ENCODE data around the gene NET1. TPM values are rescaled to one million over a fixed set of nuclear protein-coding genes. Genes with fewer than 3 reads are reported as not detected.
"Not testable (repeated sequence)": the region's sequence is repeated elsewhere in the genome, so short reads cannot be mapped to it uniquely, and the experiment has no call there.

Gene NET1
- total RNA-seq, 1 donor from 2014 or later, result 90.5 TPM

- Histone ChIP-seq H3K9me3 (ENCODE audit: low read depth) (no peaks in the 10 kb centered on the region), H4K20me1 (ENCODE audit: low read depth) (no peaks in the 10 kb centered on the region), H3K27me3 (no peaks in the 10 kb centered on the region), H3F3A (ENCODE audit: low read depth) (peaks cover 6% of the 10 kb centered on the region), H3K4me3 (no peak overlapping the region), H2AFZ (replicated peaks) (no peak overlapping the region), H3K4me2 (no peak overlapping the region), H3K4me1 (peaks cover 14% of the 10 kb centered on the region), H3K27ac (no peak overlapping the region), H3K9ac (no peak overlapping the region), H3K79me2 (ENCODE audit: low read depth) (no peaks in the 10 kb centered on the region), H3K36me3 (no peaks in the 10 kb centered on the region)
- peak overlapping the region; percentile 48 for H3K27ac Mint-ChIP-seq
- DNase-seq (ENCODE audit: low spot score), result no peak
- TF ChIP-seq CTCF (IDR thresholded peaks at IDR 0.05), result no peak
- TF ChIP-seq EZH2 (IDR thresholded peaks at IDR 0.05), result no peak
- TF ChIP-seq EZH2phosphoT487 (IDR thresholded peaks at IDR 0.05), result no peak
- peaks cover 35% of the 10 kb centered on the region for H3K4me1 Mint-ChIP-seq
- peaks cover 5% of the 10 kb centered on the region for H3K36me3 Mint-ChIP-seq
- no peak overlapping the region for H3K4me3 Mint-ChIP-seq
- H3K27me3 Mint-ChIP-seq (ENCODE audit: insufficient read depth, low read depth), result peaks cover 8% of the 10 kb centered on the region
- peaks cover 22% of the 10 kb centered on the region for H3K9me3 Mint-ChIP-seq
Observed at GRCh38 chr10:5468262-5469106, 56.1 kb downstream of the NET1 start.

GRCh38 chr10:5469353-5470061 lies 57.1 kb downstream of the NET1 start:
- TF ChIP-seq CTCF (IDR thresholded peaks at IDR 0.05) (no peak), EZH2phosphoT487 (IDR thresholded peaks at IDR 0.05) (no peak), EZH2 (IDR thresholded peaks at IDR 0.05) (no peak)
- no peaks in the 10 kb centered on the region for H3K36me3 ChIP-seq
- no peak overlapping the region for H3K27ac ChIP-seq
- H3K9ac ChIP-seq, result no peak overlapping the region
- no peaks in the 10 kb centered on the region for H3K9me3 ChIP-seq (ENCODE audit: low read depth)
- no peaks in the 10 kb centered on the region for H3K27me3 ChIP-seq
- peaks cover 14% of the 10 kb centered on the region for H3K4me1 ChIP-seq
- Mint-ChIP-seq H3K4me1 (peaks cover 35% of the 10 kb centered on the region), H3K9me3 (peaks cover 20% of the 10 kb centered on the region), H3K27ac (peak overlapping the region; percentile 48), H3K36me3 (peaks cover 2% of the 10 kb centered on the region), H3K27me3 (ENCODE audit: insufficient read depth, low read depth) (peaks cover 8% of the 10 kb centered on the region), H3K4me3 (peak overlapping the region; percentile 10)
- no peaks in the 10 kb centered on the region for H4K20me1 ChIP-seq (ENCODE audit: low read depth)
- H3K4me3 ChIP-seq, result no peak overlapping the region
- no peak for DNase-seq (ENCODE audit: low spot score)
- H3F3A ChIP-seq (ENCODE audit: low read depth), result peaks cover 6% of the 10 kb centered on the region
- H2AFZ ChIP-seq (replicated peaks), result no peak overlapping the region
- H3K79me2 ChIP-seq (ENCODE audit: low read depth), result no peaks in the 10 kb centered on the region
- H3K4me2 ChIP-seq, result no peak overlapping the region

DNA sequence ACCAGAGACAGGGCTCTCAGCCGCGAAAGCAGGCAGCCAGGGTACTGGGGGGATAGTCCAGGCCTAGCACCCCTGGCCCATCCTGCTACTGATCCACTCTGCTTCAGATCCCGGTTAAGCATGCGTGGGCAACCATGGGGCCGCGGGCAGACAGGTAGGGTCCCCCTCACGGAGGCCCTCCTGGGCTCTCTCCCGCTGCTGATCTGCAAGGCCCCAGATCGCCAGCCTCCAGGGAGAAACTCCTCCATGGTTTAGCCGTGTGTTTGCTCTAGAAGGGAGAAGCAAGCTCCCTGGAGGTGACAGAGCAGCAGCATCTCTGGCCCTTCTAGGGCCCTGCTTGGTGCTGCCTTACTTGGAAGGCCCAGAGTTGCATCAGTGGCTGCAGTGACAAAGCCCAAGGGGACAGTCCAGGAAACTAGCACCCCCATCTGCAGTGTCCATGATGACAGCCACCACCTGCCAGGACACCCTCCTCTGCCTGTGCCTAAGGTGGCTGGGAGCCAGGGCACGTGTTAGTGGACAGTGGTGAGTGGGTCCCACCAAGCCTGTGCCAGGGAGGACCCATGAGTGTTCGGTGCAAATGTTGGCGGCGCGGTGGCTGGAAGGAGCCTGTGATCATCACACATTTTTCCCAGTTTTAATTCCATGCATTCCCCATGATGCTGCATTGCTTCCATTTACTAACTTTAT lies 57.9 kb downstream of the NET1 start:
- Histone ChIP-seq H2AFZ (replicated peaks) (no peak overlapping the region), H3K4me1 (peaks cover 14% of the 10 kb centered on the region), H3K27me3 (no peaks in the 10 kb centered on the region), H3K79me2 (ENCODE audit: low read depth) (no peaks in the 10 kb centered on the region), H4K20me1 (ENCODE audit: low read depth) (no peaks in the 10 kb centered on the region), H3K27ac (no peak overlapping the region), H3K4me3 (no peak overlapping the region), H3F3A (ENCODE audit: low read depth) (peaks cover 6% of the 10 kb centered on the region), H3K9me3 (ENCODE audit: low read depth) (no peaks in the 10 kb centered on the region), H3K36me3 (no peaks in the 10 kb centered on the region), H3K4me2 (no peak overlapping the region), H3K9ac (no peak overlapping the region)
- no peak for DNase-seq (ENCODE audit: low spot score)
- H3K9me3 Mint-ChIP-seq, result peaks cover 20% of the 10 kb centered on the region
- peaks cover 35% of the 10 kb centered on the region for H3K4me1 Mint-ChIP-seq
- H3K27me3 Mint-ChIP-seq (ENCODE audit: insufficient read depth, low read depth), result peaks cover 8% of the 10 kb centered on the region
- no peak overlapping the region for H3K27ac Mint-ChIP-seq
- no peak for TF ChIP-seq CTCF (IDR thresholded peaks at IDR 0.05)
- TF ChIP-seq EZH2 (IDR thresholded peaks at IDR 0.05), result no peak
- no peak for TF ChIP-seq EZH2phosphoT487 (IDR thresholded peaks at IDR 0.05)
- no peak overlapping the region for H3K4me3 Mint-ChIP-seq
- peaks cover 2% of the 10 kb centered on the region for H3K36me3 Mint-ChIP-seq

DNA sequence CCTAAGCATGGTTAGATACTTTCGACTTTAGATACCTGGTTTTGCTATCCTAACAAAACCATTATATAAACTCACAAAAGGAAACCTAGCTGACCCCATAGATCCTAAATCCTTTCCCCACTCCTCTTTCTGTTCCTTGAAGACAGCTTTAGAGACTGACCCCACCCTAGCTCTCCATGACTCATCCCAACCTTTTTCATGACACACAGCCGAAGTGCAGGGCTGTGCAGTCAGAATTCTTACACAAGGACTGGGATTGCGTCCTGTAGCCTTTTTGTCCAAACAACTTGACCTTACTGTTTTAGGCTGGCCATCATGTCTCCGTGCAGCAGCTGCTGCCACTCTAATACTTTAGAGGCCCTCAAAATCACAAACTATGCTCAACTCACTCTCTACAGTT lies 62.3 kb downstream of the NET1 start:
- DNase-seq (ENCODE audit: low spot score); H3K4me1 Mint-ChIP-seq; H3K4me2 ChIP-seq; H3K36me3 ChIP-seq; H3K36me3 Mint-ChIP-seq; H2AFZ ChIP-seq (replicated peaks); H3K27ac ChIP-seq; H3F3A ChIP-seq (ENCODE audit: low read depth); H3K27ac Mint-ChIP-seq; H4K20me1 ChIP-seq (ENCODE audit: low read depth); H3K9me3 ChIP-seq (ENCODE audit: low read depth); H3K27me3 Mint-ChIP-seq (ENCODE audit: insufficient read depth, low read depth); H3K4me3 Mint-ChIP-seq; H3K79me2 ChIP-seq (ENCODE audit: low read depth); H3K9ac ChIP-seq; H3K27me3 ChIP-seq; H3K4me3 ChIP-seq: not testable (repeated sequence)
- peaks cover 19% of the 10 kb centered on the region for H3K4me1 ChIP-seq
- H3K9me3 Mint-ChIP-seq, result peaks cover 13% of the 10 kb centered on the region

DNA sequence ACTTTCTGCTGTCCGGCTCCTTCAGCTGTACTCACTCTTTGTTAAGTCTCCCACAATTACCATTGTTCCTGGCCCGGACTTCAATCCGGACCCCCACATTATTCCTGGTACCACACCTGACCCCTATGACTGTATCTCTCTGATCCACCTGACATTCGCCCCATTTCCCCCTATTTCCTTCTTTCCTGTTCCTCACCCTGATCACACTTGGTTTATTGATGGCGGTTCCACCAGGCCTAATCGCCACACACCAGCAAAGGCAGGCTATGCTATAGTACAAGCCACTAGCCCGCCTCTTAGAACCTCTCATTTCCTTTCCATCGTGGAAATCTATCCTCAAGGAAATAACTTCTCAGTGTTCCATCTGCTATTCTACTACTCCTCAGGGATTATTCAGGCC lies 62.7 kb downstream of the NET1 start:
- H3K36me3 Mint-ChIP-seq, H3K4me2 ChIP-seq: not testable (repeated sequence)

More for the DNA sequence above, 62.7 kb downstream of the NET1 start:
- H2AFZ ChIP-seq (replicated peaks); H3K27ac Mint-ChIP-seq; H3K79me2 ChIP-seq (ENCODE audit: low read depth); DNase-seq (ENCODE audit: low spot score); H3F3A ChIP-seq (ENCODE audit: low read depth); H3K9ac ChIP-seq; H3K27ac ChIP-seq; H3K27me3 ChIP-seq; H3K4me1 Mint-ChIP-seq; H3K4me3 Mint-ChIP-seq; H3K36me3 ChIP-seq; H3K9me3 ChIP-seq (ENCODE audit: low read depth); H3K27me3 Mint-ChIP-seq (ENCODE audit: insufficient read depth, low read depth); H4K20me1 ChIP-seq (ENCODE audit: low read depth); H3K4me3 ChIP-seq: not testable (repeated sequence)
- H3K9me3 Mint-ChIP-seq, result peaks cover 13% of the 10 kb centered on the region
- peaks cover 19% of the 10 kb centered on the region for H3K4me1 ChIP-seq

All from neural progenitor cell (in vitro differentiated cells).